ENCODE data around the gene SND1.

Gene SND1

DNA sequence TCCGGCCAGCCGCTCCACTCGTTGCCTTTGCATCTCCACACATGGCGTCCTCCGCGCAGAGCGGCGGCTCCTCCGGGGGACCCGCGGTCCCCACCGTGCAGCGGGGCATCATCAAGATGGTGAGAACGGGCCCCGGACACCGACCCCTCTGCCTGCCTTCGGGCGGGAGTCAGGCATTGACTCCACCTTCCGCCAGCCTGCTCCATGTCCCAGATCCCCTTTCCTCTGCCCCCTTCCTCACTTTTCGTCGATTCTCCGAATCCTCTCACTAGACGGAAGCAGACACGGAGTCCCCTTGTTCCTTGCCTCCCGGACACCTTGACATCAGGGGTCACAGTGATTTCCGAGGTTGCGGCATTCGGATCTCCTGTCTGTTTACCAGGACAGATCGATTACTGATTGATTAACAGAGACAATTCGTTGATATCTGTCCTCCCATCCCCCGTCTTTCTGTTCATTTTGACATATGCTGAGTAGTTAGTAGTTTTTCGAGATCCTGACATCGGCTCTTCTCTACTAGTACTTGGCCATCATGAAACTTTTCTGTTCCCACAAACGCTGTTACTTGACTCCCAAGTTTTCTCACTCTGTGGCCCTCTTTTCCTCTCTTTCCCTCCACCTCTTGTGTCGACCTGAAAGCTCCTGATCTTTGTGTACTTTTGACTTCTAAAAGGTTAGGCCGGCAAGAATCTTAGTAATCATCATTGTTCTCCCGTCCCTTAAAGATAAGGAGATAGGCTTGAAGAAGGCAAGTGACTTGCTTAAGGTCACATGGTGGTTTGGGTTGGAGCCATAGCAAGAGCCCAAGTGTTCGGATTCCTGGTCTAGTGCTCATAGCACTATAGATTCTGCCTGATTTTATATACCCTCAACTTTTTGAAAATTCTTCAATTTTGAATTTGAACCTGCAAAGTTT, 597 bp downstream of the SND1 start:
- TF ChIP-seq, protein P1, sequence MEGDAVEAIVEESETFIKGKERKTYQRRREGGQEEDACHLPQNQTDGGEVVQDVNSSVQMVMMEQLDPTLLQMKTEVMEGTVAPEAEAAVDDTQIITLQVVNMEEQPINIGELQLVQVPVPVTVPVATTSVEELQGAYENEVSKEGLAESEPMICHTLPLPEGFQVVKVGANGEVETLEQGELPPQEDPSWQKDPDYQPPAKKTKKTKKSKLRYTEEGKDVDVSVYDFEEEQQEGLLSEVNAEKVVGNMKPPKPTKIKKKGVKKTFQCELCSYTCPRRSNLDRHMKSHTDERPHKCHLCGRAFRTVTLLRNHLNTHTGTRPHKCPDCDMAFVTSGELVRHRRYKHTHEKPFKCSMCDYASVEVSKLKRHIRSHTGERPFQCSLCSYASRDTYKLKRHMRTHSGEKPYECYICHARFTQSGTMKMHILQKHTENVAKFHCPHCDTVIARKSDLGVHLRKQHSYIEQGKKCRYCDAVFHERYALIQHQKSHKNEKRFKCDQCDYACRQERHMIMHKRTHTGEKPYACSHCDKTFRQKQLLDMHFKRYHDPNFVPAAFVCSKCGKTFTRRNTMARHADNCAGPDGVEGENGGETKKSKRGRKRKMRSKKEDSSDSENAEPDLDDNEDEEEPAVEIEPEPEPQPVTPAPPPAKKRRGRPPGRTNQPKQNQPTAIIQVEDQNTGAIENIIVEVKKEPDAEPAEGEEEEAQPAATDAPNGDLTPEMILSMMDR (IDR thresholded peaks at IDR 0.05; ENCODE audit: low read depth, low read length), result no peak
- H3K4me3 ChIP-seq (ENCODE audit: low read depth, low read length), result peak overlapping the region; percentile 100

DNA sequence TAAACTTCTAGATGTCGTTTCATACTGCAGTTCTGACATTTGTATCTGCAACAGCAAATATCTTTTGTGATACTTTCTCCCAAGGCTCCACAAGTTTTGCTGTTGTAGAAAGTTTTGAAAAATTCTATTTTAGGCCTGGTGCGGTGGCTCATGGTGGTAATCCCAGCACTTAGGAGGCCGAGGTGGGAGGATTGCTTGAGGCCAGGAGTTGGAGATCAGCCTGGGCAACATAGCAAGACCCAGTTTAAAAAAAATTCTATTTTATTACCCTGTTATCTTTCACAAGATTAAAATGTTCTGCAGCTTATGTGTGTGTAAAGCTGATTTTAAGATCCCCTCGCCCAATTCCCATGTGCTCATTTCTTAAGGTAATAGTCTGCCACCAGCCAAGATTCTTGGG, 1.4 kb downstream of the SND1 start:
- TF ChIP-seq, protein P1 (IDR thresholded peaks at IDR 0.05; ENCODE audit: low read depth, low read length), result no peak

DNA sequence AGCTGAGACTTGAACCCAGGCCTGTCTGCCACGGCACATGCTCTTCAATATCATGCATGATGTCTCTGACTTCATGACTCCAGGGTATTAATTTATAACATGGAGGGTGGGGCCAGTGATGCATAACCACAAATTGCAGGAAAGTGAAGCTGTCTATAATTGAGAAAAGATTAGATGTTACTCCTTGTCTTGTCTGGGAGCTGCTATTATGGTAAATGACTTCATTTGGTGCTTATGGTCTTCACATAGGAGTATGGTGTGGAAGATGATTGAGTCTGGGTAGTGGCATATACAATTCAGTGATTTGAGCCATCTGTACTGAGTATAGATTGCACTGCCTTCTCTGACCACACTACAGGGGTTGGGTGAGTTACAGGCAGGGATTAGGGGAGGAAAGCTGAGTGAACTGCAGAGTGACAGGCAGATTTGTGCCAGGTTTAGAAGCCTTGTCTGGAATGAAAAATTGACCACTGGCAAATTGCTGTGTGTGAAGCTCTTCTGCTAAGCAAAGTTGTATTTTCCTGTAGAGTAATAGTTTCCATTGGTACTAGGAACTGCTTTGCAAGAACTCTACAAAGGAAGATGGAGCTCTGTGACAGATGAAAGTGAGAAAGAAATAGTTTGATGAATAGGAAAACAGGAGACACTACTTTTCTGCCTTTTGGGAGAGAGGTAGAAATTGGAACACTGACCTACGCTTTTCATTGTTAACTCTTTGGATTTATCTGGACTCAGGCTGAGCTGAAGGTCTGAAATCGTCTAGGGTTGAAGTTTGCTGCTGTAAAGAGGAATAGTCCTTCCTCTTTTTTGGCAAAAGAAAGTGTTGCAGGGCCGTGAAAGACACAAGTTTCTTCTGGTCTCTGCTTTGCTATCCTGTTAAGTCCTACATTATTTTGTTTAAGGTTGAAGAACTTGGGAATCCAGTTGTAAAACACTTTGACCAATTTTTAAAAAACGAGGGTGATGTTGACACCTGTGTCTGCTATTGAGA, 2.7 kb downstream of the SND1 start:
- peak overlapping the region; percentile 18 for H3K4me3 ChIP-seq (ENCODE audit: low read depth, low read length)
- TF ChIP-seq, protein P1 (IDR thresholded peaks at IDR 0.05; ENCODE audit: low read depth, low read length), result no peak

More for the DNA sequence above, 1.4 kb downstream of the SND1 start:
- peak overlapping the region; percentile 100 for H3K4me3 ChIP-seq (ENCODE audit: low read depth, low read length)

DNA sequence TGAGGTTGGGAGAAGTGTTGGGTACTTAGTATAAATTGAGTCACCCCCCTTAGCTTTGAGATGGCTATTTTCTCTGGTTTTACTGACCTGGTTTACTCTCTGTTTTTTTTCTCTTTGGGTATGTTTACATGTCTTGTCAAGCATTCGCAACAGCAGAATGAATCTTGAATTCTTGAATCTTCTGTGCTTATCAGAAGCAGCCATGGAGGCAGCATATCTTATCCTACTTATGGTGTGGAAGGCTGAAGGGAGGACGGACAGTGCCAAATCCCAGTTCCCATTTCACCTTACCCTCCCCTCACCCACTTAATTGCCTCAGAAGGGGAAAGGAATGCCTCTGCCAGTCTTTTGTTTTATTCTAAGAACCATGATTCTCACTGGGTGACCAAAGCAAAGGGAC, 3.7 kb downstream of the SND1 start:
- no peak overlapping the region for H3K4me3 ChIP-seq (ENCODE audit: low read depth, low read length)
- TF ChIP-seq, protein P1 (IDR thresholded peaks at IDR 0.05; ENCODE audit: low read depth, low read length), result no peak

DNA sequence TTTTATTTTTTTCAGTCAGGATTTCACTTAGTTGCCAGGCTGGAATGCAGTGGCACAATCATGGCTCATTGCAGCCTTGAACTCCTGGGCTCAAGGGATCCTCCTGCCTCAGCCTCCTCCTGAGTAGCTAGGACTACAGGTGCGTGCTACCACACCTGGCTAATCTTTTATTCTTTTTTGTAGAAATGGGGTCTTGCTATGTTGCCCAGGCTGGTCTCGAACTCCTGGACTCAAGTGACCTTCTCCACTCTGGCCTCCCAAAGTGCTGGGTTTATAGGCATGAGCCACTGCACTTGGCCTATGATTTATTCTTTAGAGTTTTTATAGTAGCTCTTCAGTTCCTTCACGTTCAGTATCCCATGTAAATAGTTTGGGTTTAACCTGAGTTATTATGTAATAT, 5.5 kb downstream of the SND1 start:
- no peak overlapping the region for H3K4me3 ChIP-seq (ENCODE audit: low read depth, low read length)
- TF ChIP-seq, protein P1 (IDR thresholded peaks at IDR 0.05; ENCODE audit: low read depth, low read length), result no peak

DNA sequence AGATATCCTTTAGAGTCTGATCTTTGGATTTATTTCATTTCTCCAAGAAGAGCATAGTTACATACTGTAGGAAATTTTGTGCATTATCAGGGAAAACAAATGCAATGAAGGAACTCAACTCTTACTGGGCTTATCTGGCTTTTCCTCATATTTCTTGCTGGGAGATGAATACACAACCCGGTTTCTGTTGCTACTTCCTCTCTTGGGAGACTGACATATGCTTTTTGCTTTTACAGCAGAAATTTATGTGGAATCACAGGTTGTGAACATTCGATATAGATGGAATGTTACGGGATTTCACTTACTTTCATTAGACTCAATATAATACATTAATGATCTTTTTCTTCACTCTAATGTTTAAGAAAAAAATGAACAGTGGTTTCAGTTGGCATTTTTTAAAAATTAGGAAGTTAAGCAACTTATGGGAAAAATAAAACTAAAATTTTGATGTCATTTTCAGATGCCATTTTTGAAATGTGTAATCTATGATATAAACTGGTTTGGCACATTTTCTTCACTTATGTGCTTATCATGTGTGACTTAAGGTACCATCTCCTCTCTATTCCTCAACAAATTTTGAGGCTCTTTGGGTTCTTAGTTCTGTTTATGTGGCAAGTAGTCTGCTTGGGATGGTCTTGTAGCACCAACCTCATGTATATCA, 7.1 kb downstream of the SND1 start:
- TF ChIP-seq, protein P1 (IDR thresholded peaks at IDR 0.05; ENCODE audit: low read depth, low read length), result no peak
- no peak overlapping the region for H3K4me3 ChIP-seq (ENCODE audit: low read depth, low read length)
